SH-SY5Y (cell line): ENCODE measurements around the gene IDH3A.

Experiments used
- GATA2 ChIP-seq: IDR thresholded peaks from 2 replicates; pipeline ENCODE4 v1.6.1; 2011; ENCODE audit warnings: mild to moderate bottlenecking, low read depth, low read length
- GATA3 ChIP-seq: IDR thresholded peaks from 2 replicates; pipeline ENCODE4 v1.6.1; 2011; ENCODE audit warnings: low read depth, mild to moderate bottlenecking, low read length, moderate library complexity

IDH3A gene

GRCh38 chr15:78142332-78142731, 6.8 kb upstream of the IDH3A start:
- TF ChIP-seq GATA3 (no peak), GATA2 (no peak)

- no peak for TF ChIP-seq GATA2
- TF ChIP-seq GATA3: no peak
Observed at GRCh38 chr15:78146425-78147154, 2.6 kb upstream of the IDH3A start.

GRCh38 chr15:78147566-78147965, 1.6 kb upstream of the IDH3A start:
- no peak for TF ChIP-seq GATA2
- TF ChIP-seq GATA3: no peak

DNA sequence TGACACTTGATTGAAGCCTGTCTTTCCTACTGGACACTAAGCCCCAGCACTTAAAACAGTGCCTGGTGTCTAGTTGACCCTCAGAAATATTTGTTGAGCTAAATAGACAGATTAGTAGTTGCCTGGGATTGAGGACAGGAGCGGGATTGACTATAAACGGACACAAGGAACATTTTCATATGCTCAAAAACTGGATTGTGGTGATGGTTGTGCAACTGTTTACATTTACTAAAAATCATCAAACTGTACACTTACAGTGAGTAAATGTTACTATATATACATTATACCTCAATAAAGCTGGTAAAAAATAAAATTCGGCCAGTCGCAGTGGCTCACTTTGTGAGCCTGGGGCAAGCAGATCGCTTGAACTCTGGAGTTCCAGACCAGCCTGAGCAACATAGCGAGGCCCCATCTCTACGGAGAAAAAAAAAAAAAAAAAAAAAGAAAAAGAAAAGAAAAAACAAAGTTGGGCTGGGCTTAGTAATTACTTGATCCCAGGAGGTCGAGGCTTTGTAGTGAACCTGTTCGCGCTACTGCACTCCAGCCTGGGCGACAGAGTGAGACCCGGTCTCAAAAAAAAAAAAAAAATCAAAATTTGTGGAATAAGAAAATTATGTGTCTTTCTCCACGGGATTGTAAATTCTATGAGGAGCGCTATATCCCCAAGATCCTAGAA, 632 bp upstream of the IDH3A start:
- TF ChIP-seq GATA2 (no peak), GATA3 (no peak)

GRCh38 chr15:78149805-78150751, 916 bp downstream of the IDH3A start:
- TF ChIP-seq GATA3 (no peak), GATA2 (no peak)

DNA sequence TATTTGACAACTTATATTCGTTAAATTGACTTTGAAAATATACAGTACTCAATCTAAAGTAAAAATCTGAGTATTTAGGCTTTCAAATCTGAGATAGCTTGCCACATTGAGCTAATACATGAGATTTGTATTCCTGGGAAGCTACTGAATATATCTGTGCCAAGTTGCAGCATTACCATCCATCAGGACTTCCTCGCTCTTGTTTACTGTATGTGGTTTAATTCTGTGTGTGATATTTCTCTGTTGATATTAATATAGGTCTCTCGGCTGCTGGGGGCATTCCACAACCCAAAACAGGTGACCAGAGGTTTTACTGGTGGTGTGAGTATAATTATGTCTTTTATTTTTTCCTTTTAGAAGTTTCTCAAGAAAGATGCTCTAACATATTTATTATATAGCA, 5.8 kb downstream of the IDH3A start:
- no peak for TF ChIP-seq GATA2

DNA sequence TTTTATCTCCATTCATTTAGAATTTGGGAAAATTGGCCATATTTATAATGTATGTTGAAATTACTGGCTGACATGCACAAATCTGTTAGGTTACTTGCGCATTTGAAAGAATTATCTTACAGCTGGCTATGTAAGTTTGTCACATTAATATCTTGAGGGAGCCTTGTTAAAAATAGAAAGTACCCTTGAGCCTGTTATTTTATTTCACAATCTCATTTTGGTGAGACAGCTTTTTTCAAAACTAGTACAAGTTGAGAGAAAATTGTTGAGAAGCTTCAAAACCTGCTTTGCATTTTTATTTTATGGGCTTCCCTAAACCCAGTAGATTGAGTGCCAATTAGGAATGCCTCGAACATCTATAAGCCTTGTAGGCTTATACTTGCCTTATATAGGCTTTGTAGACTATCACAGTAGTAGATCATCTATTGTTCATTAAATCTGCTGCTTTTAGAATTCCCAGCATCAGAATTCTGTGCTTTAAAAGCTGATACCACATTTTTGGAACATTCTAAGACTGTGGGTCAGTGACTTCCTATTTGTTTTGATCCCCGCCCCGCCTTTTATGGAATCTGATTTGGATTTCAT, 6.3 kb downstream of the IDH3A start:
- TF ChIP-seq GATA3 (no peak), GATA2 (no peak)

DNA sequence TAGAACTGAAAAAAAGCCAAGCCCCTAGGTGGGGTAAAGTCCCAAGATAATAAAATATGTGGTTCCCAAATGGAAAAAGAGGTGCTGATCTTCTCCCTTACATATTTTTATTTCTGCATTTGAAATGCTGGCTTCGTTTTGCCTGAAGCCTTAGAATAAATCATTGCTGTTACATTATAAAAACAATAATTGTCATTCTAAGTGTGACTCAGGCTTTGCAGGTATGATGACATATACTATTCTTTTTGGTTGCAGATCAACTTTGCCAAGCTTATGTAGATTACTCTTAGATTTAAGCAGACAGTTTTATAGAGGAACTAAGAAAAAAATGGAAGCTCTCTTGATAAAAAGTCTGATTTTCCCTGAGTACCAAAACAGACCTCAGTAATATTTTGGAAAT, 7.5 kb downstream of the IDH3A start:
- no peak for TF ChIP-seq GATA2
- TF ChIP-seq GATA3: no peak

DNA sequence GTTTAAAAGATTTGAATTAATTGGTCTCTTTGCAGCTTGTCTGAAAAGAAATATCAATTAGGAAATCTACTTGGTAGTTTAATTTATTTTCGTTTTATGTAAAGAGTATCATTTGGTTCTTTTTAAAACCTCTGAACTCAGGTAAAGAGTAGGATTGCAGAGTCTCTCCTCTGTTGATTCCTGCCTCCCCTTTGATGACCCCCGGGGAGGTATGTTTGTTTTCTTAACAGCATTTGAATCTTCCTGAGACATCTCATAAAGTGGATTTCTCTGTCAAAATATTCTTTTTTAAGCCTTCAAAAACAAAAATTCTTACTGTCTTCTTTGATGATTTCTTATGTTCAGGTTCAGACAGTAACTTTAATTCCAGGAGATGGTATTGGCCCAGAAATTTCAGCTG, 8.0 kb downstream of the IDH3A start:
- TF ChIP-seq GATA3 (no peak), GATA2 (no peak)

GRCh38 chr15:78159395-78159794, 10.2 kb downstream of the IDH3A start:
- TF ChIP-seq GATA3: no peak
- no peak for TF ChIP-seq GATA2

- TF ChIP-seq GATA2 (no peak), GATA3 (no peak)
Observed at GRCh38 chr15:78162038-78162437, 12.9 kb downstream of the IDH3A start.

GRCh38 chr15:78164010-78164409, 14.8 kb downstream of the IDH3A start:
- no peak for TF ChIP-seq GATA2
- no peak for TF ChIP-seq GATA3

DNA sequence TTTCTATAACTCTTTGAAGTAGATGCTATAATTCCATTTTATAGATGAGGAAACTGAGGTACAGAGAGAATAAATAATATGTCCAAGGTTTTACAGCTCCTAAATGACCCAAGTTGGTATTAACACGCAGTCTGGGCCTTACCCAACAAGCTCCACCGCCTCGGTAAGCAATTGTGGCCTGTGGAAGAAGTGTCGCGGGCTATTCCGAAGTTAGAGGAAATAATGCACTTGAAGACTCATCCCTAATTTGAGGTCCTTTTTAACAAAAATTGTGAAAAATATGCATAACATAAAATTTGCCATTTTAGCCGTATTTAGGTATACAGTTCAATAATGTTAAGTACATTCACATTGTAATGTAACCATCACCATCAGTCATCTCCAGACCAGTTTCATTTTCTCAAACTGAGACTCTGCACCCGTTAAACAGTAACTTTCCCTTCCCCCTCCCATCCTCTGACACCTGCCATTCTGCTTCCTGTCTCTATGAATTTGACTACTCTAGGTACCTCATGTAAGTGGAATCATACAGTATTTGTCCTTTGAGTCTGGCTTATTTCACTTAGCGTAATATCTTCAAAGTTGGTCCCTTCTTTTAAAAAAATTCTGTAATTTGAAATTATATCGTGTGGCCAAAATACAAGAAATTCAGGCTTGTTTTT, 18.2 kb downstream of the IDH3A start:
- TF ChIP-seq GATA2: no peak
- no peak for TF ChIP-seq GATA3
